ENCODE results near the gene PDIA3. TPM values are rescaled to one million over a fixed set of nuclear protein-coding genes. Genes with fewer than 3 reads are reported as not detected.
A peak's percentile ranks its signal among the peaks of the same experiment; 100 is the strongest.
"Not testable (repeated sequence)": the region's sequence is repeated elsewhere in the genome, so short reads cannot be mapped to it uniquely, and the experiment has no call there.

Gene PDIA3
- total RNA-seq, 2 experiments from 2014 or later = 274 to 287 TPM

GRCh38 chr15:43795997-43796396 lies 49.8 kb downstream of the PDIA3 start:
- POLR2A ChIA-PET = interaction anchor here (0.8 to 2.1 kb wide), 2 partner anchors 8 to 19 kb away, joined by 3 to 5 read pairs; partner anchors contain the start of gene ELL3
- no peak overlapping the region for H3K27ac Mint-ChIP-seq

GRCh38 chr15:43796566-43796965 lies 50.3 kb downstream of the PDIA3 start:
- Mint-ChIP-seq H3K4me1 (peaks cover 65% of the 10 kb centered on the region), H3K36me3 (ENCODE audit: low read depth) (peaks cover 84% of the 10 kb centered on the region), H3K4me3 (no peak overlapping the region), H3K9me3 (ENCODE audit: low read depth) (no peaks in the 10 kb centered on the region), H3K27ac (peak overlapping the region; percentile 12), H3K27me3 (no peaks in the 10 kb centered on the region)
- intact Hi-C loops (cut with DNase I, micrococcal nuclease) = no loop called here
- ChIA-PET POLR2A (interaction anchor here (0.8 kb wide), 1 partner anchor 19 kb away, joined by 3 read pairs; the partner anchor contains the start of gene ELL3), CTCF (interaction anchor here (2.5 kb wide), 1 partner anchor 20 kb away, joined by 9 read pairs; the partner anchor contains the start of gene ELL3)
- ATAC-seq (no peak), DNase-seq (no peak)

More at GRCh38 chr15:43795997-43796396, 49.8 kb downstream of the PDIA3 start:
- CTCF ChIA-PET = interaction anchor here (0.6 to 1.1 kb wide), 2 partner anchors 19 to 355 kb away, joined by 3 read pairs; partner anchors contain the start of gene ELL3
- ATAC-seq (no peak), DNase-seq (no peak)
- Mint-ChIP-seq H3K4me1 (peaks cover 62% of the 10 kb centered on the region), H3K27me3 (no peaks in the 10 kb centered on the region), H3K36me3 (ENCODE audit: low read depth) (peaks cover 78% of the 10 kb centered on the region), H3K4me3 (no peak overlapping the region), H3K9me3 (ENCODE audit: low read depth) (no peaks in the 10 kb centered on the region)
- intact Hi-C loops (cut with DNase I, micrococcal nuclease) = no loop called here

GRCh38 chr15:43799209-43799944 lies 53.1 kb downstream of the PDIA3 start:
- H3K27ac Mint-ChIP-seq = peak overlapping the region; percentile 98
- peaks cover 53% of the 10 kb centered on the region for H3K4me1 Mint-ChIP-seq
- ATAC-seq = no peak
- CTCF ChIA-PET = interaction anchor here (1.3 to 1.5 kb wide), 3 partner anchors 23 to 27 kb away, joined by 4 to 5 read pairs (median 4); partner anchors contain the start of gene ELL3
- POLR2A ChIA-PET = interaction anchor here (1.3 to 1.4 kb wide), 2 partner anchors 22 to 28 kb away, joined by 6 to 12 read pairs; partner anchors contain the start of genes ELL3 and WDR76
- peaks cover 72% of the 10 kb centered on the region for H3K36me3 Mint-ChIP-seq (ENCODE audit: low read depth)
- H3K27me3 Mint-ChIP-seq = no peaks in the 10 kb centered on the region
- DNase-seq = peak; percentile 17
- no peaks in the 10 kb centered on the region for H3K9me3 Mint-ChIP-seq (ENCODE audit: low read depth)
- intact Hi-C loops (cut with DNase I, micrococcal nuclease) = no loop called here
- H3K4me3 Mint-ChIP-seq = peak overlapping the region; percentile 85

DNA sequence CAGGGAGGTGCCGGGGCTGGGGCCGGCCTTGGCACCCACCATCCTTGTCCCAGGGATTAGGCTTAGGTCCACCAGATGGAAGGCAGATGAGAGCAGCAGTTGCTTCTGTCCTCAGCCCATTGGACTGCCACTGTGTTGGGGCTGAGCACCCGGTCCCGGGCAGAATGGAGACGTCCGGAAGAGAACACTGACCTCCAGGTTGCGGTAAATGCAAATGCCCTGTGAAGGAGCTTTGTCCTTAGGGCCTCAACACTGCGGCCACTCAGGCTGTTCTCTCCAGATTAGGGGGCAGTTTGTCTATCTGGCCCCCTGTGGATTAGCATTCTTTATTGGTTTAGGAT lies 53.7 kb downstream of the PDIA3 start, which contains the start of gene SERINC4:
TSS of gene SERINC4 (minus strand) at position 276 of the 341 bp plus-strand sequence. CDS start at position 42, 234 bp downstream.
- POLR2A ChIA-PET = interaction anchor here (1.0 to 1.5 kb wide), 4 partner anchors 23 to 28 kb away, joined by 6 to 15 read pairs (median 10); partner anchors contain the start of genes ELL3, MFAP1 and WDR76

DNA sequence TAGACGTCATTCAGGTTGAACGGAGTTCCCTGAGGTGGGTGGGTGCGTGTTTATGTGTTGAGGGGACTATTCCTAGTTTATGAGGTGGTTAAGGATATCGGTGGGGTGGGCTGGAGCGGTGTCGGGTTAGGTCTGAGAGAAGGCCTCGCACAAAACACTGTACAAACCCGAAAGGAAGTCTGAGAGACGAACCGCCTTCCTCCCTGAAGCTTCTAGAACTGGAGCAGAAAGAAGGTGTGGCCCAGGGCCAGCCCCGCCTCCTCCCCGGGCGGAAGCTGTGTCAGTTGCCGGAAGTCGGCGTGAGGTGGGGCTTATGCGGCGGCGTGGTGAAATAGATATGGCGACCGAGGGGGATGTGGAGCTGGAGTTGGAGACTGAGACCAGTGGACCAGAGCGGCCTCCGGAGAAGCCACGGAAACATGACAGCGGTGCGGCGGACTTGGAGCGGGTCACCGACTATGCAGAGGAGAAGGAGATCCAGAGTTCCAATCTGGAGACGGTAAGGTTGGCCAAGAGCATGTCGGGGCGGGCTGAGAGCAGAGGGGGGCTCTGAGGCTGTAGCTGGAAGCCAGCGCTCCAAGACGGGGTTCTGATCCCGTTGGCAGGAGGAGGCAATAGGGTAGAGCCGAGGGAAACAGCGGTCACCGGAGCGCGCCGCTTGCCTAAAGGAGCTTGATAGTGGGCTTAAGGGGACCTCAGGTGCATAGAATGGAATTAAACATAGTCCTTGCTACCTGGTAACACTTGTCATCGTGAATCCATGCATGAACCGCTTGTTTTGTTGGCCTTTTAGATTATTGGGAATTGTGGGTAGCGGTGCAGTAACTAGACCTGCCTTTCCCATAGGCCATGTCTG lies 54.3 kb downstream of the PDIA3 start, which contains the start of gene HYPK:
TSS of gene HYPK (plus strand) at position 314 of the 856 bp plus-strand sequence. CDS start at position 338, 24 bp downstream.
- peak; percentile 97 for ATAC-seq
- DNase-seq = peak; percentile 95
- CTCF ChIA-PET = interaction anchor here (0.7 to 1.5 kb wide), 6 partner anchors 12 to 30 kb away, joined by 3 to 5 read pairs (median 4); partner anchors contain the start of gene ELL3
- peaks cover 43% of the 10 kb centered on the region for H3K4me1 Mint-ChIP-seq
- intact Hi-C loops (cut with DNase I, micrococcal nuclease) = loop anchor here (1.0 to 2.0 kb wide), 3 partner anchors 8 to 470 kb away; partner anchors contain the start of genes MFAP1 (in 2 of the 2), SERF2 (in 2 of the 2) and LCMT2 (in 1 of the 2)
- POLR2A ChIA-PET = interaction anchor here (0.6 to 1.5 kb wide), 7 partner anchors 9 to 32 kb away, joined by 3 to 15 read pairs (median 6); partner anchors contain the start of genes ELL3, MFAP1, SERF2 and WDR76
- H3K9me3 Mint-ChIP-seq (ENCODE audit: low read depth) = no peaks in the 10 kb centered on the region
- peaks cover 70% of the 10 kb centered on the region for H3K36me3 Mint-ChIP-seq (ENCODE audit: low read depth)
- H3K27me3 Mint-ChIP-seq = no peaks in the 10 kb centered on the region
- peak within 1 kb of the TSS; percentile 85 for H3K4me3 Mint-ChIP-seq
- peak within 1 kb of the TSS; percentile 98 for H3K27ac Mint-ChIP-seq

More for the DNA sequence above, 53.7 kb downstream of the PDIA3 start, which contains the start of gene SERINC4:
- H3K9me3 Mint-ChIP-seq (ENCODE audit: low read depth) = no peaks in the 10 kb centered on the region
- CTCF ChIA-PET = interaction anchor here (0.9 to 1.5 kb wide), 4 partner anchors 21 to 28 kb away, joined by 3 to 5 read pairs (median 4); partner anchors contain the start of gene ELL3
- DNase-seq = no peak
- no peaks in the 10 kb centered on the region for H3K27me3 Mint-ChIP-seq
- peaks cover 48% of the 10 kb centered on the region for H3K4me1 Mint-ChIP-seq
- peaks cover 70% of the 10 kb centered on the region for H3K36me3 Mint-ChIP-seq (ENCODE audit: low read depth)
- ATAC-seq = peak; percentile 1
- H3K4me3 Mint-ChIP-seq = peak within 1 kb of the TSS; percentile 85
- intact Hi-C loops (cut with DNase I, micrococcal nuclease) = loop anchor here (1.0 to 2.0 kb wide), 3 partner anchors 8 to 469 kb away; partner anchors contain the start of genes MFAP1 (in 2 of the 2), SERF2 (in 2 of the 2) and LCMT2 (in 1 of the 2)
- H3K27ac Mint-ChIP-seq = peak within 1 kb of the TSS; percentile 98

DNA sequence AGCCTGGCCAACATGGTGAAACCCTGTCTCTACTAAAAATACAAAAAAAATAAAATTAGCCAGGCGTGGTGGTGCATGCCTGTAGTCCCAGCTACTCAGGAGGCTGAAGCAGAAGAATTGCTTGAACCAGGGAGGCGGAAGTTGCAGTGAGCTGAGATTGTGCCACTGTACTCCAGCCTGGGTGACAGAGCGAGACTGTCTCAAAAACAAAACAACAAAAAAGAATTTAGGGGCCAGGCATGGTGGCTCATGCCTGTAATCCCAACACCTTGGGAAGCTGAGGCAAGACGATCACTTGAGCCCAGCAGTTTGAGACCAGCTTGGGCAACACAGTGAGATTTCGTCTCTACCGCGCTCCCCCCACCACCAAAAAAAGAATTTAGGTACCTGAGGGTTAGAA lies 56.4 kb downstream of the PDIA3 start:
- ATAC-seq; DNase-seq; H3K27ac Mint-ChIP-seq; H3K9me3 Mint-ChIP-seq (ENCODE audit: low read depth); intact Hi-C loops (cut with DNase I, micrococcal nuclease); H3K4me3 Mint-ChIP-seq; H3K27me3 Mint-ChIP-seq: not testable (repeated sequence)
- ChIA-PET CTCF (interaction anchor here (0.8 to 1.3 kb wide), 2 partner anchors 10 to 25 kb away, joined by 4 read pairs; no protein-coding TSS in a partner anchor), POLR2A (interaction anchor here (1.3 kb wide), 1 partner anchor 29 kb away, joined by 4 read pairs; no protein-coding TSS in a partner anchor)
- Mint-ChIP-seq H3K4me1 (peaks cover 36% of the 10 kb centered on the region), H3K36me3 (ENCODE audit: low read depth) (peaks cover 73% of the 10 kb centered on the region)

- Mint-ChIP-seq H3K36me3 (ENCODE audit: low read depth) (peaks cover 71% of the 10 kb centered on the region), H3K4me3 (no peak overlapping the region)
- POLR2A ChIA-PET = no interaction called here
Observed at GRCh38 chr15:43808435-43808950, 62.3 kb downstream of the PDIA3 start.

GRCh38 chr15:43808960-43809678 lies 62.9 kb downstream of the PDIA3 start:
- H3K27ac Mint-ChIP-seq = peak overlapping the region; percentile 82
- H3K36me3 Mint-ChIP-seq (ENCODE audit: low read depth) = peaks cover 76% of the 10 kb centered on the region
- CTCF ChIA-PET = interaction anchor here (0.6 to 1.3 kb wide), 2 partner anchors 35 to 39 kb away, joined by 3 to 4 read pairs; no protein-coding TSS in a partner anchor
- no peak for DNase-seq
- H3K4me3 Mint-ChIP-seq = no peak overlapping the region
- POLR2A ChIA-PET = no interaction called here
- no peak for ATAC-seq
- no peaks in the 10 kb centered on the region for H3K9me3 Mint-ChIP-seq (ENCODE audit: low read depth)
- intact Hi-C loops (cut with DNase I, micrococcal nuclease) = no loop called here
- peaks cover 3% of the 10 kb centered on the region for H3K4me1 Mint-ChIP-seq
- H3K27me3 Mint-ChIP-seq = no peaks in the 10 kb centered on the region

More at GRCh38 chr15:43808435-43808950, 62.3 kb downstream of the PDIA3 start:
- no peak overlapping the region for H3K27ac Mint-ChIP-seq
- no peak for ATAC-seq
- H3K9me3 Mint-ChIP-seq (ENCODE audit: low read depth) = no peaks in the 10 kb centered on the region
- CTCF ChIA-PET = interaction anchor here (1.3 kb wide), 1 partner anchor 39 kb away, joined by 4 read pairs; no protein-coding TSS in a partner anchor
- intact Hi-C loops (cut with DNase I, micrococcal nuclease) = no loop called here
- no peaks in the 10 kb centered on the region for H3K27me3 Mint-ChIP-seq
- H3K4me1 Mint-ChIP-seq = peaks cover 3% of the 10 kb centered on the region
- DNase-seq = no peak

- ATAC-seq; DNase-seq; intact Hi-C loops (cut with DNase I, micrococcal nuclease); H3K27me3 Mint-ChIP-seq; H3K4me3 Mint-ChIP-seq; H3K9me3 Mint-ChIP-seq (ENCODE audit: low read depth); POLR2A ChIA-PET; CTCF ChIA-PET: not testable (repeated sequence)
- Mint-ChIP-seq H3K27ac (peak overlapping the region; percentile 68), H3K4me1 (peaks cover 13% of the 10 kb centered on the region), H3K36me3 (ENCODE audit: low read depth) (peaks cover 54% of the 10 kb centered on the region)
Observed at GRCh38 chr15:43815064-43815463, 68.8 kb downstream of the PDIA3 start.

All from activated CD4-positive, alpha-beta T cell treated with anti-CD3 and anti-CD28 coated beads for 36 hours (primary cell).